ENCODE measurements around the gene ARHGEF12. TPM values are rescaled to one million over a fixed set of nuclear protein-coding genes. Genes with fewer than 3 reads are reported as not detected.

ARHGEF12 gene
- total and polyA plus RNA-seq, 3 donors from 2014 or later, result 26.6 to 74.1 (median 72.7) TPM

GRCh38 chr11:120424185-120424969 lies 88.2 kb downstream of the ARHGEF12 start:
- Histone ChIP-seq H3K27me3 (no peaks in the 10 kb centered on the region), H3K4me3 (no peak overlapping the region), H3K9me3 (no peaks in the 10 kb centered on the region), H3K36me3 (ENCODE audit: low read depth, missing control alignments) (no peaks in the 10 kb centered on the region), H3K4me1 (no peaks in the 10 kb centered on the region), H3K27ac (no peak overlapping the region)
- DNase-seq, result no peak
- intact Hi-C loops (cut with DNase I; ENCODE audit: low total_unique reads), result no loop called here
- TF ChIP-seq, protein P1, sequence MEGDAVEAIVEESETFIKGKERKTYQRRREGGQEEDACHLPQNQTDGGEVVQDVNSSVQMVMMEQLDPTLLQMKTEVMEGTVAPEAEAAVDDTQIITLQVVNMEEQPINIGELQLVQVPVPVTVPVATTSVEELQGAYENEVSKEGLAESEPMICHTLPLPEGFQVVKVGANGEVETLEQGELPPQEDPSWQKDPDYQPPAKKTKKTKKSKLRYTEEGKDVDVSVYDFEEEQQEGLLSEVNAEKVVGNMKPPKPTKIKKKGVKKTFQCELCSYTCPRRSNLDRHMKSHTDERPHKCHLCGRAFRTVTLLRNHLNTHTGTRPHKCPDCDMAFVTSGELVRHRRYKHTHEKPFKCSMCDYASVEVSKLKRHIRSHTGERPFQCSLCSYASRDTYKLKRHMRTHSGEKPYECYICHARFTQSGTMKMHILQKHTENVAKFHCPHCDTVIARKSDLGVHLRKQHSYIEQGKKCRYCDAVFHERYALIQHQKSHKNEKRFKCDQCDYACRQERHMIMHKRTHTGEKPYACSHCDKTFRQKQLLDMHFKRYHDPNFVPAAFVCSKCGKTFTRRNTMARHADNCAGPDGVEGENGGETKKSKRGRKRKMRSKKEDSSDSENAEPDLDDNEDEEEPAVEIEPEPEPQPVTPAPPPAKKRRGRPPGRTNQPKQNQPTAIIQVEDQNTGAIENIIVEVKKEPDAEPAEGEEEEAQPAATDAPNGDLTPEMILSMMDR (IDR thresholded peaks at IDR 0.05), result no peak
- TF ChIP-seq POLR2A (IDR thresholded peaks at IDR 0.05), result no peak
- 87 to 89% methylated on average over 3 of the region's 3 CpGs for WGBS, 2 donors

DNA sequence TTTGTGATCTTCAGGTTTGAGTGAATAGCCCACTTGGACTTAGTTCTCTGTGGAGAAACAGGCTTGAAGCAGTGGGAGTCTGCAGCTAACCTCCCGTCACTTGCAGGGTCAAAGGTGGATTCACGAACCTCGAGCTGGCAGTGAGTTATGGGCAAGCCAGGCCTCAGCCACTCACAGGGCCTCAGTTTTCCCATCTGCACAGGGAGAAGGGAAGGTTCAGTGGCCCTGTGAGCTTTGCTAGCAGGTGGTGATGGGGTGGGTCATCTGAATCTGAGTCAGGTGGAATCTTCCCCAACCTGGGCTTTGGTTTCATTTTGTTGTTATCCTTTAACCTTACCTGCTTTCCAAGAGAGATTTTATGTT lies 88.7 kb downstream of the ARHGEF12 start:
- no peaks in the 10 kb centered on the region for H3K4me1 ChIP-seq
- TF ChIP-seq, protein P1 (IDR thresholded peaks at IDR 0.05), result no peak
- no peak for TF ChIP-seq POLR2A (IDR thresholded peaks at IDR 0.05)
- no peak for DNase-seq
- no peaks in the 10 kb centered on the region for H3K36me3 ChIP-seq (ENCODE audit: low read depth, missing control alignments)
- no peaks in the 10 kb centered on the region for H3K9me3 ChIP-seq
- H3K4me3 ChIP-seq, result no peak overlapping the region
- H3K27ac ChIP-seq, result no peak overlapping the region
- intact Hi-C loops (cut with DNase I; ENCODE audit: low total_unique reads), result no loop called here
- no peaks in the 10 kb centered on the region for H3K27me3 ChIP-seq
- WGBS, 2 donors, result 85 to 86% methylated on average over 3 of the region's 3 CpGs

DNA sequence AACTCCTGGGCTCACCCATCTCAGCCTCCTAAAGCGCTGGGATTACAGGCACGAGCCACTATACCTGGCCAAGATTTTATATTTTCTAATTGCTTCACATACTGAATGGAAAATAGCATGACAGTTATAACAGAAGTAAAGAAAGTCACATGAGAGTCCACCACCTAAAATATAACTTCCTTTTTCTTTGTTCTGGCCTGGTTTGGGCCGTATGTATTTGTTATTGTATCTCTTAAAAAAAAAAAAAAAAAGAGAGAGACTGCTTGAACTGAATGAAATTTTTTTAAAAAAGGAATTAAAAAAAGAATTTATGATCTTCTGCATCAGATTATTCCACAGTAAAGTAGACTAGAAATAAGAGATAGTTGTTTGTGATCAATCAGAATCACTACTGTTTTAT lies 89.3 kb downstream of the ARHGEF12 start:
- DNase-seq, result no peak
- H3K27me3 ChIP-seq, result no peaks in the 10 kb centered on the region
- no peaks in the 10 kb centered on the region for H3K9me3 ChIP-seq
- TF ChIP-seq, protein P1 (IDR thresholded peaks at IDR 0.05), result no peak
- no peak for TF ChIP-seq POLR2A (IDR thresholded peaks at IDR 0.05)
- H3K4me1 ChIP-seq, result no peaks in the 10 kb centered on the region
- WGBS, 2 donors, result 81 to 82% methylated on average over 3 of the region's 3 CpGs
- intact Hi-C loops (cut with DNase I; ENCODE audit: low total_unique reads), result no loop called here
- no peak overlapping the region for H3K27ac ChIP-seq
- no peak overlapping the region for H3K4me3 ChIP-seq
- H3K36me3 ChIP-seq (ENCODE audit: low read depth, missing control alignments), result no peaks in the 10 kb centered on the region

- no peak overlapping the region for H3K27ac ChIP-seq
- no peak for TF ChIP-seq POLR2A (IDR thresholded peaks at IDR 0.05)
- TF ChIP-seq, protein P1 (IDR thresholded peaks at IDR 0.05), result no peak
Observed at GRCh38 chr11:120430146-120430545, 93.9 kb downstream of the ARHGEF12 start.

DNA sequence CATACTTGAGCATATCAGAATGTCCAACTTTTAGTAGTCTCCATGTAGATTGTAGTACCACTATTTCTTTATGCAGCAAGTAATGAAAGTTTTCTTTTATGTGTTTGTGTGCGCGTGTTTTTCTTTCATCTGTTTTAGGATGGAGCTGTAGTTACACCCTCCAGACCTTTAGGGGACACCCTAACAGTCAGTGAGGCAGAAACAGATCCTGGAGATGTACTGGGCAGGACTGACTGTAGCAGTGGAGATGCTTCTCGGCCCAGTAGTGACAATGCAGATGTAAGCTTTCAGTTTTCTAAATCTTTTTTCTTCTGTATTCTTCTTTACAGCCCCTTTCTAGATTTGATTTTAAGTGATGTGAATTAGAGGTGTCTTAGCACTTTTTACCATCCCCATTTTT lies 95.4 kb downstream of the ARHGEF12 start:
- no peak for DNase-seq

More at GRCh38 chr11:120430146-120430545, 93.9 kb downstream of the ARHGEF12 start:
- no peak overlapping the region for H3K4me3 ChIP-seq
- no peaks in the 10 kb centered on the region for H3K4me1 ChIP-seq
- H3K27me3 ChIP-seq, result no peaks in the 10 kb centered on the region
- H3K36me3 ChIP-seq (ENCODE audit: low read depth, missing control alignments), result no peaks in the 10 kb centered on the region
- intact Hi-C loops (cut with DNase I; ENCODE audit: low total_unique reads), result no loop called here
- no peaks in the 10 kb centered on the region for H3K9me3 ChIP-seq
- DNase-seq, result no peak

More for the DNA sequence above, 95.4 kb downstream of the ARHGEF12 start:
- H3K27me3 ChIP-seq, result no peaks in the 10 kb centered on the region
- no peaks in the 10 kb centered on the region for H3K9me3 ChIP-seq
- intact Hi-C loops (cut with DNase I; ENCODE audit: low total_unique reads), result no loop called here
- H3K27ac ChIP-seq, result no peak overlapping the region
- H3K4me1 ChIP-seq, result no peaks in the 10 kb centered on the region
- 95 to 97% methylated on average over 3 of the region's 3 CpGs for WGBS, 2 donors
- no peaks in the 10 kb centered on the region for H3K36me3 ChIP-seq (ENCODE audit: low read depth, missing control alignments)
- TF ChIP-seq, protein P1 (IDR thresholded peaks at IDR 0.05), result no peak
- TF ChIP-seq POLR2A (IDR thresholded peaks at IDR 0.05), result no peak
- no peak overlapping the region for H3K4me3 ChIP-seq
